Activated CD8-positive, alpha-beta T cell treated with anti-CD3 and anti-CD28 coated beads for 36 hours (primary cell): Measurements from ENCODE around the gene TMEM54. TPM values are rescaled to one million over a fixed set of nuclear protein-coding genes. Genes with fewer than 3 reads are reported as not detected.

ENCODE experiments used
- ATAC-seq: fragments of 200-7000 bp; cut with Tn5 transposase; one replicate; pipeline ENCODE4 v1.10.0; 2021; ENCODE audit warnings: mild to moderate bottlenecking, moderate library complexity
- CTCF ChIA-PET: fragments of 350-600 bp; sonication (Branson Sonifier 250); formaldehyde crosslinking; loops from one replicate; lab custom pipeline; 2021; ENCODE audit warnings: antibody characterized with exemption; lab: Charles Lee
- POLR2A ChIA-PET: fragments of 350-600 bp; sonication (Branson Sonifier 250); formaldehyde crosslinking; loops from one replicate; lab custom pipeline; 2021; ENCODE audit warnings: antibody characterized with exemption; lab: Charles Lee
- DNase-seq: peaks from one replicate; pipeline ENCODE4 v3.0.0-alpha.2; 2020
- H3K27ac Mint-ChIP-seq: one replicate; pipeline ENCODE4 v1.8.0; 2021; ENCODE audit warnings: mild to moderate bottlenecking, mixed read lengths
- H3K27me3 Mint-ChIP-seq: one replicate; pipeline ENCODE4 v1.8.0; 2021; ENCODE audit warnings: mixed read lengths
- H3K36me3 Mint-ChIP-seq: one replicate; pipeline ENCODE4 v1.8.0; 2021; ENCODE audit warnings: low read depth, mixed read lengths
- H3K4me1 Mint-ChIP-seq: one replicate; pipeline ENCODE4 v1.8.0; 2021; ENCODE audit warnings: low read depth, mixed read lengths
- H3K4me3 Mint-ChIP-seq: one replicate; pipeline ENCODE4 v1.8.0; 2021; ENCODE audit warnings: mild to moderate bottlenecking, moderate library complexity, mixed read lengths
- H3K9me3 Mint-ChIP-seq: one replicate; pipeline ENCODE4 v1.8.0; 2021; ENCODE audit warnings: mixed read lengths
- intact Hi-C: fragments of 100-400 bp; cut with micrococcal nuclease; formaldehyde crosslinking; loops from one replicate; pipeline ENCODE4 v1.10.0; 2022
- total RNA-seq, 2 experiments: library from RNA; stranded (reverse); gene quantifications; one replicate each; pipeline ENCODE4 v1.2.3, GENCODE V29; 2021
- TF ChIP-seq, protein P1 (sequence below): fragments of 200-600 bp; IDR thresholded peaks from one replicate; pipeline ENCODE4 v1.8.0; 2022; ENCODE audit warnings: antibody characterized with exemption, mild to moderate bottlenecking

TMEM54 gene
- total RNA-seq, 2 experiments from 2014 or later: 1.3 to 1.9 TPM

DNA sequence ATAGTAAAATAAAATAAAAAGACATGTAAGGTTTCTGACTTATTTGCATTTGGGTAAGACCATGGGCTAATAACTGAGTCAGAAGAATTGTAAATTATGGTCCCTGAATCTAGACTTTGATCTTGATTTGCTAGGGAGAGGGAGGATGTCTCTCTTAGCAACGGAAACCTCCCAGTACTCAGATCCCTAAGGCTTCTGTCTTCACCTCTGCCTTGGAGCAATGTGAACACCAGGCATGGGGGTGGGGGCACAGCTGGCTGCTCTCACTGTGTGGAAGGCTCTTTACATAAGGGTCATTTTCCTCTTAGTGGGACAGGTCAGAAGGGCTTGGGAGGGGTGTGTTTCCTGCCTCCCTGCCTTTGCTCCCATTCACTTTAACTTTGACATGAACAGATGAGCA lies 17.0 kb upstream of the TMEM54 start:
- TF ChIP-seq, protein P1, sequence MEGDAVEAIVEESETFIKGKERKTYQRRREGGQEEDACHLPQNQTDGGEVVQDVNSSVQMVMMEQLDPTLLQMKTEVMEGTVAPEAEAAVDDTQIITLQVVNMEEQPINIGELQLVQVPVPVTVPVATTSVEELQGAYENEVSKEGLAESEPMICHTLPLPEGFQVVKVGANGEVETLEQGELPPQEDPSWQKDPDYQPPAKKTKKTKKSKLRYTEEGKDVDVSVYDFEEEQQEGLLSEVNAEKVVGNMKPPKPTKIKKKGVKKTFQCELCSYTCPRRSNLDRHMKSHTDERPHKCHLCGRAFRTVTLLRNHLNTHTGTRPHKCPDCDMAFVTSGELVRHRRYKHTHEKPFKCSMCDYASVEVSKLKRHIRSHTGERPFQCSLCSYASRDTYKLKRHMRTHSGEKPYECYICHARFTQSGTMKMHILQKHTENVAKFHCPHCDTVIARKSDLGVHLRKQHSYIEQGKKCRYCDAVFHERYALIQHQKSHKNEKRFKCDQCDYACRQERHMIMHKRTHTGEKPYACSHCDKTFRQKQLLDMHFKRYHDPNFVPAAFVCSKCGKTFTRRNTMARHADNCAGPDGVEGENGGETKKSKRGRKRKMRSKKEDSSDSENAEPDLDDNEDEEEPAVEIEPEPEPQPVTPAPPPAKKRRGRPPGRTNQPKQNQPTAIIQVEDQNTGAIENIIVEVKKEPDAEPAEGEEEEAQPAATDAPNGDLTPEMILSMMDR: no peak
- H3K4me1 Mint-ChIP-seq: peaks cover 14% of the 10 kb centered on the region
- CTCF ChIA-PET: interaction anchor here (2.1 to 2.2 kb wide), 2 partner anchors 15 to 209 kb away, joined by 5 to 8 read pairs; no protein-coding TSS in a partner anchor
- H3K27me3 Mint-ChIP-seq: peaks cover 36% of the 10 kb centered on the region
- no peaks in the 10 kb centered on the region for H3K36me3 Mint-ChIP-seq
- ATAC-seq (no peak), DNase-seq (no peak)
- no peak overlapping the region for H3K27ac Mint-ChIP-seq
- no peak overlapping the region for H3K4me3 Mint-ChIP-seq
- intact Hi-C loops: no loop called here
- POLR2A ChIA-PET: no interaction called here
- H3K9me3 Mint-ChIP-seq: no peaks in the 10 kb centered on the region

DNA sequence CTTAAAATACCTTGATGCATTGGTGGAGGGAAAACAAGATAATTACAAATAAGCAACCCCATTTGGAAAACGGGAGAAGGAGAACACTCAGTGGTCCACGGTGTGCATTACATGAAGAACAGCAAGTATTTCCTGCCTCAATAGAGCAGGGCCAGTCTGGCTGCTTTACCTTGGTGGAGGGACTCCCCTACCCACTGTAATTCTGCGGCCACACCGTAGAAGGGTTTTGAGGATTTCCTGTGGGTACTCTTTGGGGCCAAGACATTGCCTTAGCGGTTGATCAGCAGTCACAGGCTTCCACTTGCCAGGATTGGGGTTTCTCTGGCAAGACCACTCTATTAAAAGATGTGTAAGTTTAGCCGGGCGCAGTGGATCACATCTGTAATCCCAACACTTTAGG lies 16.3 kb upstream of the TMEM54 start:
- Mint-ChIP-seq H3K27ac (no peak overlapping the region), H3K4me3 (no peak overlapping the region), H3K9me3 (no peaks in the 10 kb centered on the region), H3K27me3 (peaks cover 32% of the 10 kb centered on the region), H3K4me1 (peaks cover 14% of the 10 kb centered on the region), H3K36me3 (no peaks in the 10 kb centered on the region)
- DNase-seq (peak; percentile 31), ATAC-seq (peak; percentile 61)
- intact Hi-C loops: no loop called here
- POLR2A ChIA-PET: no interaction called here
- TF ChIP-seq, protein P1: no peak
- CTCF ChIA-PET: no interaction called here

DNA sequence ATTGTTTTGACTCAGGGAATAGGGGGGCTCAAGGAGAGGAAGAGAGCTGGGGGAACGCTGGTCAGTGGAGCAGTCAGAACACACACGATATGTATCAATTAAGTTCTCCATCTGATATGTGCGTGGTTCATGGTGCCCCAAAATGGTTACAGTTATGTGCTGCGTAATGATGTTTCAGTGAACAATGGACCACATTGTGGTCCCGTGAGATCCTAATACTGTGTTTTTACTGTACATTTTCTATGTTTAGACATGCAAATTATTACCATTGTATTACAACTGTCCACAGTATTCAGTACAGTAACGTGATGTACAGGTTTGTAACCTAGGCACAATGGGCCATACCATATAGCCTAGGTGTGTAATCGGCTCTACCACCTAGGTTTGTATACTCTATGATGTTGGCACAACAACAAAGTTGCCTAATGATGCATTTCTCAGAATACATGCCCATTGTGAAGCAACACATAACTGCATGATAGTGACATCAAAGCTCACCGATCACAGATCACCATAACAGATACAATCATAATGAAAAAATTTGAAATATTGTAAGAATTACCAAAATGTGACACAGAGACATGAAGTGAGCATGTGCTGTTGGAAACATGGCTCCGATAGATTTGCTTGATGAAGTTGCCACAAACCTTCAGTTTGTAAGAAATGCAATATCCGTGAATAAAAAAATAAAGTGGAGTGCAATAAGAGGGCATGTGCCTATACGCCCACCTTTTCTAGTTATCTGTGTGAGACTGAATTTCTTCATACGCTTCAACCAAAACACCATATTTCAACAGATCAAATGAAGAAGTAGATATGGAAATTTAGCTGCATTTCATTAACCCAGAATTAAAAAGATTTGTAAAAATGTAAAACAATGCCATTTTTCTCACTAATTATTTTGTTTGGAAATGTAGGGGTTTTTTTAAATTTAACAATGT lies 14.8 kb upstream of the TMEM54 start:
- DNase-seq: no peak
- CTCF ChIA-PET: interaction anchor here (0.7 to 1.0 kb wide), 2 partner anchors 24 to 184 kb away, joined by 3 read pairs; no protein-coding TSS in a partner anchor

DNA sequence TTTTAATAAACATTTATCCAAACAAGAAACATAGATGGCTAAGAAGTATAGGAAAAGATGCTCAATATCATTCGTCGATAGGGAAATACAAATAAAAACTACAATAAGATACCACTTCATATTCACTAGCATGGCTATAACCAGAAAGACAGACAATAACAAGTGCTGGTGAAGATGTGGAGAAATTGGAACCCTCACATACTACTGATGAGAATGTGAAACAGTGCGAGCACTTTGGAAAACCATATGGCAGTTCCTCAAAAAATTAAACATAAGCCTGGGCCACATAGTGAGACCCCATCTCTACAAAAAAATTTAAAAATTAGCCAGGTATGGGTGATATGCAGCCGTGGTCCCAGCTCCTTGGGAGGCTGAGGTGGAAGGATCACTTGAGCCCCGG lies 9.1 kb upstream of the TMEM54 start:
- intact Hi-C loops: no loop called here
- H3K27me3 Mint-ChIP-seq: peaks cover 1% of the 10 kb centered on the region
- TF ChIP-seq, protein P1: no peak
- H3K36me3 Mint-ChIP-seq: no peaks in the 10 kb centered on the region
- no peaks in the 10 kb centered on the region for H3K4me1 Mint-ChIP-seq
- no peak overlapping the region for H3K4me3 Mint-ChIP-seq
- no peaks in the 10 kb centered on the region for H3K9me3 Mint-ChIP-seq
- H3K27ac Mint-ChIP-seq: no peak overlapping the region
- DNase-seq (no peak), ATAC-seq (no peak)
- ChIA-PET CTCF (interaction anchor here (0.7 to 2.1 kb wide), 2 partner anchors 18 to 34 kb away, joined by 3 to 5 read pairs; no protein-coding TSS in a partner anchor), POLR2A (no interaction called here)

More for the DNA sequence above, 14.8 kb upstream of the TMEM54 start:
- POLR2A ChIA-PET: no interaction called here
- ATAC-seq: no peak
- Mint-ChIP-seq H3K4me1 (peaks cover 14% of the 10 kb centered on the region), H3K4me3 (no peak overlapping the region), H3K36me3 (no peaks in the 10 kb centered on the region), H3K27ac (no peak overlapping the region), H3K27me3 (peaks cover 26% of the 10 kb centered on the region), H3K9me3 (no peaks in the 10 kb centered on the region)
- intact Hi-C loops: no loop called here
- TF ChIP-seq, protein P1: no peak

DNA sequence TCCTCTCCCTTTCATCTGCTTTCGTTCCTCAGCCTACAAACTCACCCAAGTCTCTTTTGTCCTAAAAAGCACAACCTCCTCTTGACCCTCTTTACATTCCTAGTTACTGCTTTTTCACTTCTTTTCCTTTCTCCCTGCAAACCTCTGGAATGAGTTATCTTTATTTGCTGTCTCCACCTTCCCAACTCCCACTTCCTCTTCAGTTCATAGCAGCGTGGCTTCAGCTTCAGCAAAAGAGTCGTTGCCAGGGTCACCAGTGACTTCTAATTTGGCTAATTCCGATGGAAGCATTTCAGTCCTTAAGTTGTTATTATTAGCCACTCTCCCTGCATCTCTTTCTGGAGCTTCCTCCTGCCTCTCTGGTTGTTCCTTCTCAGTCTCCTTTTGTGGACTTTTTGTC lies 6.2 kb upstream of the TMEM54 start:
- intact Hi-C loops: no loop called here
- no peaks in the 10 kb centered on the region for H3K9me3 Mint-ChIP-seq
- ChIA-PET CTCF (interaction anchor here (0.8 kb wide), 2 partner anchors 24 to 35 kb away, joined by 3 to 4 read pairs; no protein-coding TSS in a partner anchor), POLR2A (interaction anchor here (0.9 kb wide), 1 partner anchor 51 kb away, joined by 3 read pairs; no protein-coding TSS in a partner anchor)
- ATAC-seq (no peak), DNase-seq (no peak)
- no peaks in the 10 kb centered on the region for H3K4me1 Mint-ChIP-seq
- H3K27ac Mint-ChIP-seq: no peak overlapping the region
- TF ChIP-seq, protein P1: no peak
- no peaks in the 10 kb centered on the region for H3K36me3 Mint-ChIP-seq
- H3K27me3 Mint-ChIP-seq: peaks cover 9% of the 10 kb centered on the region
- H3K4me3 Mint-ChIP-seq: no peak overlapping the region
